NCI-H128 (cell line): ENCODE measurements around the gene S100A9.
"Not testable (repeated sequence)": the region's sequence is repeated elsewhere in the genome, so short reads cannot be mapped to it uniquely, and the experiment has no call there.

Experiments used
- DNase-seq: peaks from one replicate; lab custom pipeline; 2025; ENCODE audit not compliant: unreplicated experiment; lab: John Stamatoyannopoulos, UW

S100A9 gene

DNA sequence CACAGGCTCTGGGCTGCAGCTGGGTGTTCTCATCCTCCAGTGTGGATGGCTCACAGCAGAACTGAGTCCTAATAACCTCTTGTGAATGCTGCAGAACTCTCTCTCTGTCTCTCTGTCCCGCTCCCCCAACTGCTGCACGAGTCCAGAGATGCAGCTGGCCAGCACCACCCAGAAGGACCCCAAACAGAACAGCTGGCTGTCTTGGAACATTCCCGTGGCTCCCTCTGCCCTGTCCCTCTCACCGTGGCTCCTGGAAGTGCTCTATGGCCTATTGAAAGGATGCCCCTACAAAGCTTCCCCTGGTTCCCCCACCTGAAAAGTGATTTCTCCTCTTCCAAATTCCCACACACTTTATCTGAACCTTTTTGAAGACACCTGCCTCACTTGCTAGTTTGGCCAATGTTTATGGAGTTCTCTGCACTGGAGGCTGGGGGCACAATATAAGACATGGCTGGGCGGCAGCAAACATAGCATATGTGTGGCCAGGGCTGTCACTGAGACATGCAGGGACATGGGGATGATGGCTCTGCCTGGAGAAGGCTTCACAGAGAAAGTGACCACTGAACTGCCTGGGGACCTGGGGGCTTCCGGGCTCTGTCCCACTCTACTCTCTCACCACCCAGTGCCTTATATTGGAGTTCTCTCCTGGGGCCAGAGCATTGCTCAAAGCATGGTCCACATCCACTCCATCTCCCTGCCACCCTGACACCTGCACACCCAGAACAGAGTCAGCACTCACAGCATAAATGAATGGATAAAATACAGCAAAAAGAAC is 48.4 kb downstream of the S100A9 start:
- not testable (repeated sequence) for DNase-seq

DNA sequence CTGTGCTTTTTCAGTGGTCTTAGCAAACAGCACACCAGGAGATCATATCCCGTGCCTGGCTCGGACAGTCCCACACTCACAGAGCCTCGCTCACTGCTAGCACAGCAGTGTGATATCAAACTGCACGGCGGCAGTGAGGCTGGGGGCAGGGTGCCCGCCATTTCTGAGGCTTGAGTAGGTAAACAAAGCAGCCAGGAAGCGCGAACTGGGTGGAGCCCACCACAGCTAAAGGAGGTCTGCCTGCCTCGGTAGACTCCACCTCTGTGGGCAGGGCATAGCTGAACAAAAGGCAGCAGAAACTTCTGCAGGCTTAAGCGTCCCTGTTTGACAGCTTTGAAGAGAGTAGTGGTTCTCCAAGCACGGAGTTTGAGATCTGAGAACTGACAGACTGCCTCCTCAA is 49.6 kb downstream of the S100A9 start:
- not testable (repeated sequence) for DNase-seq
